Parathyroid adenoma (tissue), 2 donors: ENCODE data around the gene ANXA1.

Experiments used
- H2AFZ ChIP-seq: fragments of 300-600 bp; sonication (generic); one replicate; pipeline ENCODE4 v1.7.0; 2017; ENCODE audit warnings: antibody characterized with exemption, mild to moderate bottlenecking
- H3K27ac ChIP-seq: fragments of 300-600 bp; sonication (generic); one replicate; pipeline ENCODE4 v1.7.0; 2017
- H3K27me3 ChIP-seq: fragments of 300-600 bp; sonication (generic); one replicate; pipeline ENCODE4 v1.7.0; 2017; ENCODE audit warnings: low read length; ENCODE audit not compliant: control insufficient read depth, insufficient read depth
- H3K36me3 ChIP-seq: fragments of 300-600 bp; sonication (generic); one replicate; pipeline ENCODE4 v1.7.0; 2017; ENCODE audit warnings: low read length; ENCODE audit not compliant: control insufficient read depth, insufficient read depth
- H3K4me1 ChIP-seq: fragments of 300-600 bp; sonication (generic); one replicate; pipeline ENCODE4 v1.7.0; 2017; ENCODE audit warnings: control low read depth
- H3K4me2 ChIP-seq: fragments of 300-600 bp; sonication (generic); one replicate; pipeline ENCODE4 v1.7.0; 2017; ENCODE audit warnings: low read length
- H3K4me3 ChIP-seq: fragments of 300-600 bp; sonication (generic); one replicate; pipeline ENCODE4 v1.7.0; 2017; ENCODE audit warnings: low read depth, low read length
- H3K79me2 ChIP-seq: fragments of 300-600 bp; sonication (generic); one replicate; pipeline ENCODE4 v1.7.0; 2017; ENCODE audit warnings: control low read depth
- H3K9ac ChIP-seq: fragments of 300-600 bp; sonication (generic); one replicate; pipeline ENCODE4 v1.7.0; 2017; ENCODE audit warnings: mild to moderate bottlenecking
- H3K9me3 ChIP-seq: fragments of 300-600 bp; sonication (generic); one replicate; pipeline ENCODE4 v1.7.0; 2017; ENCODE audit warnings: low read length; ENCODE audit not compliant: control insufficient read depth
- CTCF ChIP-seq: fragments of 300-600 bp; sonication (generic); IDR thresholded peaks from one replicate; pipeline ENCODE4 v1.7.0; 2017; ENCODE audit warnings: antibody characterized with exemption, mild to moderate bottlenecking
- donor health status: primary hyperparathyroidism.

The ANXA1 gene

GRCh38 chr9:73199448-73199847, 47.8 kb downstream of the ANXA1 start:
- Histone ChIP-seq H3K9me3 (no peaks in the 10 kb centered on the region), H3K4me3 (no peak overlapping the region), H3K36me3 (no peaks in the 10 kb centered on the region), H3K27ac (no peak overlapping the region), H3K9ac (no peak overlapping the region), H2AFZ (no peak overlapping the region), H3K79me2 (no peaks in the 10 kb centered on the region), H3K4me1 (no peaks in the 10 kb centered on the region), H3K27me3 (no peaks in the 10 kb centered on the region), H3K4me2 (no peak overlapping the region)
- TF ChIP-seq CTCF = no peak

DNA sequence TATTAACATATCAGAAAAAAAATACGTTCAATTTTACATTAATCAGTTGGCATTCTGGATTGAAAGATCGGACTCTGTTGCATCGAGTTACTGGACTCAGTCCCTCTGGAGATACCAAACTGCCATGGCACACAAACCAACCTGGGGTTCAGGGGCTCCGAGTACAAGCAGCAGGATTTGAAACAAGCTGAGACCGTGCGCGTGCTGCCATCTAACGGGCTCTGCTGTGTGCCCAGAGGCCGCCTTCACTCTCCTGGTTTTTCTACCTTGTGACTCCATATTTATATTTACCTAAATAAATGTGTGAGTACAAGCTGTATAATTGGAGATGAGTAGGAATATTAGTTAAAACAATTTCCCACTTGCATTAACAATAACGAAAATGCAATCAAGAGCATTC, 48.2 kb downstream of the ANXA1 start:
- Histone ChIP-seq H3K4me3 (no peak overlapping the region), H3K4me1 (no peaks in the 10 kb centered on the region), H3K79me2 (no peaks in the 10 kb centered on the region), H3K9ac (no peak overlapping the region), H2AFZ (no peak overlapping the region), H3K27ac (no peak overlapping the region), H3K36me3 (no peaks in the 10 kb centered on the region), H3K27me3 (no peaks in the 10 kb centered on the region), H3K9me3 (no peaks in the 10 kb centered on the region), H3K4me2 (no peak overlapping the region)
- TF ChIP-seq CTCF = no peak

DNA sequence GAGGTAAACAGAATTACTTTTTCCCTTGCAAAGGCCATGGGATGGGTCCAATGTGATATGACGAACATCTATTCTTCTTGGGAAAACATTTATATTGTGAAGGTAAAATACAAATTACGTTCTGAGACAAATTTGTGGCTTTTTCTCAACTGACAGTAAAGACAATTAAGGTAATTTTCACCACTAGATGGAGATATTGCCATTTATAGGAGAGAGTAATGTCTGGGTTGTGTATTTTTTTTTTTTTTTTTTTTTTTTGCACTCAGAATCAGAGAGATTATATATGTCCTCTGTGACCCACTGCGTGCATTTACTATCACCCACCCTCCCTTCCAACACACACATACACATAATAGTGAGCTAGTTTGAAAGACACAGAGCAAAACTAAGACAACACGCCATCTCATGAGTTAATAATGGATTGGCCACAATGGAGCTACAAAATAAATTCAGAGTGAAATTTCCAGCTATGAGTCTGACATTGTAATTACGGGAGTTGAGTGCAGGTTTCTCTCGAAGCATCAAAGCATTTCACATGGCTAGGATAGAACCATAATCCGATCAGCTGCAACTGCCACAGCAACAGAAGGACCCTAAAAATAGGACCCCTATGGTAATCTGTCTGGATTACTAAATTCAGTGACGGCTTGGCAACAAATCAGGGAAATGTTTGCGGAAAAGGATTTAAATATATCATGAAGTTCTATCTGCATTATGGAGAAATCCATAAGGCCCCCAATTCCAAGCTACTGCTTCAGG, 49.2 kb downstream of the ANXA1 start:
- Histone ChIP-seq H3K27me3 (no peaks in the 10 kb centered on the region), H3K36me3 (no peaks in the 10 kb centered on the region), H3K4me3 (no peak overlapping the region), H3K4me1 (no peaks in the 10 kb centered on the region), H3K9ac (no peak overlapping the region), H2AFZ (no peak overlapping the region), H3K4me2 (no peak overlapping the region), H3K79me2 (no peaks in the 10 kb centered on the region), H3K27ac (no peak overlapping the region), H3K9me3 (no peaks in the 10 kb centered on the region)
- TF ChIP-seq CTCF = peak; percentile 29

- Histone ChIP-seq H3K27ac (no peak overlapping the region), H2AFZ (no peak overlapping the region), H3K4me3 (no peak overlapping the region), H3K9me3 (no peaks in the 10 kb centered on the region), H3K36me3 (no peaks in the 10 kb centered on the region), H3K27me3 (no peaks in the 10 kb centered on the region), H3K79me2 (no peaks in the 10 kb centered on the region), H3K9ac (no peak overlapping the region), H3K4me2 (no peak overlapping the region), H3K4me1 (no peaks in the 10 kb centered on the region)
- no peak for TF ChIP-seq CTCF
Measured at GRCh38 chr9:73202980-73203379, 51.3 kb downstream of the ANXA1 start.

GRCh38 chr9:73204936-73205335, 53.3 kb downstream of the ANXA1 start:
- Histone ChIP-seq H2AFZ (no peak overlapping the region), H3K4me1 (no peaks in the 10 kb centered on the region), H3K27ac (no peak overlapping the region), H3K27me3 (no peaks in the 10 kb centered on the region), H3K4me3 (no peak overlapping the region), H3K79me2 (no peaks in the 10 kb centered on the region), H3K4me2 (no peak overlapping the region), H3K9me3 (no peaks in the 10 kb centered on the region), H3K9ac (no peak overlapping the region), H3K36me3 (no peaks in the 10 kb centered on the region)
- no peak for TF ChIP-seq CTCF
